ENCODE data around the gene CMTM4.

Gene CMTM4

DNA sequence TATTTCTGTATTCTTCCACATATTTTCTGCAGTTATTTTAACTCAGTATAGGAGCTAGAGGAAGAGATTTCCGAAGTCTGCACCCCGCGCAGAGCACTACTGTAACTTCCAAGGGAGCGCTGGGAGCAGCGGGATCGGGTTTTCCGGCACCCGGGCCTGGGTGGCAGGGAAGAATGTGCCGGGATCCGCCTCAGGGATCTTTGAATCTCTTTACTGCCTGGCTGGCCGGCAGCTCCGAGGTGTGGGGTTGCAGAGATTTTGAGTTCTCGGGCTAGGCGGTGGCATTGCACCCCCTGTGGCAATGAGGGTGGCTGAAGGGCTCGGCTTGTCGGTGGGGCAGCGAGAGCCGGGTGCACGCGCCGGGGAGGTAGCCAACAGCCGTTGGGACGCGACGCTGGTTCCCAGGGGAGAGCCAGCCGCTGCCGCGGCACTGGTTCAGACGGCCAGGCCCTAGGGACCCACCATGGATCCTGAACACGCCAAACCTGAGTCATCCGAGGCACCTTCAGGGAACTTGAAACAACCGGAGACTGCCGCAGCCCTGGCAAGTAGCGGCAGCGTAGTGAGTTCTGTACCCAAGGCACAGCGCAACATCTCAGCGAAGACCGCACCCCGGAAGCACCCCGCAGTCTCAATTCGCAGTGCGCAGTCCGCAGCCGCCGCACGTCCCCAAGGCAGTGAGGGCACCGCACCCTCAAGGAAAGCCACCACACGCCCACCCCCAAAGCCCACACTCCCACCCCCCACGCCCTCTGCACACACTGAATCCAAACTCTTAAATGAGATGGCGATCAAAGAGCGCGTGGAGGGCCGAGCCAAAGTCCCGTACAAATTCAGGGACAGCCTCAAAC is 130.3 kb downstream of the CMTM4 start, which contains the start of gene CMTM1:
CMTM1 (plus strand) TSS at position 389 of the 851 bp plus-strand sequence; CDS start at position 464, 75 bp downstream.
- no peak for DNase-seq (ENCODE audit: low read depth)
